GM20431 (cell line): ENCODE results near the gene DNAJB13.

ENCODE experiments used
- in situ Hi-C: fragments of 300-500 bp; cut with MseI, MboI; formaldehyde crosslinking; loops from one replicate; pipeline ENCODE4 v1.15.0; 2020; ENCODE audit warnings: low sequenced_read_pairs; ENCODE audit not compliant: unreplicated experiment

DNAJB13 gene

DNA sequence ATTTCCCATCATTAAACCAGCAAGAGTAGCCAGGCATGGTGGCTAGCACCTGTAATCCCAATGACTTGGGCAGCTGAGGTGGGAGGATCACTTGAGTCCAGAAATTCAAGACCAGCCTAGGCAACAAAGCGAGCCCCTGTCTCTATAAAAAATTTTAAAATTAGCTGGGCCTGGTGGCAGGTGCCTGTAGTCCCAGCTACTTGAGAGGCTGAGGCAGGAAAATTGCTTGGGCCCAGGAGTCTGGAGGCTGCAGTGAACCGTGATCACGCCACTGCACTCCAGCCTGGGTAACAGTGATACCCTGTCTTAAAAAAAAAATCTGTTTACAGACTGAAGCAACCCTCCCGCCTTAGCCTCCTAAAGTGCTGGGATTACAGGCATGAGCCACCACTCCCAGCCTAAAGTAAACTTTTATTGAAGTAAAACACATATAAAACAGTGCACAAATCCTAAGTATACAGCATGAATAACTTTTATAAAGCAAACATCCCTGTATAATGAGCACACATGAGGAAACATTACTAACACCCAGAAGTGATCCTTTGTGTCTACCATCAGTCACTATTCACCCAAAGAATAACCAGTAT lies 45.4 kb downstream of the DNAJB13 start:
- in situ Hi-C loops = no loop called here

GRCh38 chr11:73997120-73997770 lies 46.4 kb downstream of the DNAJB13 start:
- in situ Hi-C loops = no loop called here

- in situ Hi-C loops = no loop called here
Measured at GRCh38 chr11:73998846-73999575, 48.2 kb downstream of the DNAJB13 start.

GRCh38 chr11:73999581-74000306 lies 48.9 kb downstream of the DNAJB13 start:
- in situ Hi-C loops = no loop called here

DNA sequence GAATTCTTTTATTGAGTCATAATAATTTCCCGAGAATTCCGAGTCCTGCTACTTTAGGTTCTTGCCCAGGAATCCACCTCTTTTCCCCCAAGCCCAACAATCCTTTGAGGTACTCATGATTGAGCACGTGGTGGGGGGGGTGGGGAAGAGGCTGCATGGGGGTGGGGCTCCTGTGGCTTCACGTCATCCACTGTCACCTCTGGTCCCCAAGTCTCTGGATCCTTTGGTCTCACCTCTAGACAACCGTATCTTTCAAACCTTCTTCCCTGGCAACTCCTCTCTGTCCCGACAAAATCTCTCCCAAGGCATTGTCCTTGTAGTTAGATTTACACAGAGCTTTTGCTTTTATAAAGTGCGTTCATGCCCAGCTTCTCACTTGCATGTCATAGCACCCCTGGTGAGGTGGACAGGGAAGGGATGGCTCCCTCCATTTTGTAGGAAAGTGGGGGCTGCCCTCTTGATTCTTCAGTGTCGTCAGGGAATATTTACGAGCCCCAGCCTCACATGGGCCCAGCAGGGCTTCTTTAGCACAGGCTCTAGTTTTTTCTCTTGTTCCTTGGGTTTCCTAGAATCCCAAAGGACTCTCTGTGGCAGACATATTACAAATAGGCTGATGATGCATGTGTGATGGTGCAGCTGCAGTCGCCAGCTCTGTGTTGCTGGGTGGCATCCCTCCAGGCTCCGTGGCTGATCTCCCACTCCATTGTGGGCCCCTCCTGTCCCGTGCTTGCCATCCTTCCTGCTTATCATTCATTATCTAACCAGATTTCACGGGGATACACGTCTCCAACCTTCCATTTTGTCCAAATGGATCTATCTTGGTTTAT lies 49.7 kb downstream of the DNAJB13 start:
- in situ Hi-C loops = no loop called here

- in situ Hi-C loops = no loop called here
Measured at GRCh38 chr11:74001822-74002286, 51.0 kb downstream of the DNAJB13 start.

GRCh38 chr11:74002832-74003231 lies 52.0 kb downstream of the DNAJB13 start:
- in situ Hi-C loops = no loop called here

DNA sequence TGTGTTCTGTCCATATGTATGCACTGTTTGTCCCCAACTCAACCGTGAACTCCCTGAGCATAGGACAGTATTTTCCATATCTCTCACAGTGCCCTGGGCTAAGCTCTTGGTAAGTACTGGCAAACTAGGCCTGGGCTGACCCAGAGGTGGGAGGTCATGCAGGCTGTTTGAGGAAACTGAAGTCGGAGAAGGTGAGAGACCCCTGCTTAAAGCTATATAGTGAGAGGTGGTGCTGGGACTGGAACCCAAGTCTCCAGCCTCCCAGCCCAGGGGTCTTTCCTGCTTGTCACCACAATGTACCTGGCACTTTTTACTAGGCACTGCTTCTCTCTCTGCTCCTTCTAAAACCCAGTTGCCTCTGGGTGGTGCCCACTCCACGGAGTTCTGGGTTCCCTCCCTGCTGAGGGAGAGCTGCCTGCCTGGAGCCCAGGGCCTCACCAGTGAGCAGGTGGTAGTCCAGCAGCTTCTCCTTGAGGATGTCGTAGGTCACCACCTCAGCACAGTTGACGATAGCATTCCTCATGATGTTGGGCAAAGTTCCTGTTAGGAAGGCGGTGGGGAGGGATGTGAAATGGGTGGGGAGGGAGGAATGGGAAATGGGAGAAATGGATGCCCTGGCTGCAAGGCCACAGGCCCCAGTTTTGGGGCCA lies 53.3 kb downstream of the DNAJB13 start:
- in situ Hi-C loops = no loop called here

DNA sequence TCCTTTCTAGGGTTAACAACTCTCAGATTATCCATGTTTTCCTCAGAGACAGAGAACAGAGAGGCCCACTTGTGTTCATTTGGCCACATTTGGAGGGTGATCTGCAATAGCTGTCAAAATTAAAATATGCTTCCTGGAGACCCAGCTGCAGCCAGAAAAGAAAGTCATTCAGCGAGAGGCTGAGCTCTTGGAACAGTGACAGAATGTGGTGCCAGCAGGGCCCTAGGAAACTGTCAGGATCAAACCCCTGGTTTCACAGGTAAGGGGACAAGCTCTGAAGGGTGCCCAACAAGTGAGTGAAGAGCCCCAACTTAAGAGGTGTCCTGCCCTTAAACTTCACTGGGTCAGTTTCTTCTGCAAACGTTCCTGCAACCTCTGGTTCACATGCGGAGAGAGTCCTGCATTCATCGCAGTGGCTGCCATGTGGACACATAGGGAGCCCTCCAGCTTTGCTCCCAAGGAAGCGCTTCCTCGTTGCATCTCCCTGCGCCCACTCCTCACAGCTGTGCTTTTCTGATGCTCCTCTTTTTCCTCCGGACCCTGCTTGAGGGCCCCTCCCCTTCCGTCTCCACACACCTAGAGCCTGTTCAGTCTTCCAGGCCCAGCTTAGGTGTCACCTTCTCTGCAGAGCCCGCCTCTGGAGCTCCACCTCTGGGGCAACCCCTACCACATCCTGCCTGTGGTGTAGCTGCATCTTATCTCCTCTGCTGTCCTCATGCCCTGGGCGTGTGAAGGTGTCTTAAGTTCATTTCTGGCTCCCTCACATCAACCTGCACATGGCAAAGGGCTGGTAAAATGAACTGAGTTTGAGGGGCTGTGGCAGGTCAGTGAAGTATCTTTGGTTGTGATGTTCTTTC lies 54.2 kb downstream of the DNAJB13 start:
- in situ Hi-C loops = no loop called here

DNA sequence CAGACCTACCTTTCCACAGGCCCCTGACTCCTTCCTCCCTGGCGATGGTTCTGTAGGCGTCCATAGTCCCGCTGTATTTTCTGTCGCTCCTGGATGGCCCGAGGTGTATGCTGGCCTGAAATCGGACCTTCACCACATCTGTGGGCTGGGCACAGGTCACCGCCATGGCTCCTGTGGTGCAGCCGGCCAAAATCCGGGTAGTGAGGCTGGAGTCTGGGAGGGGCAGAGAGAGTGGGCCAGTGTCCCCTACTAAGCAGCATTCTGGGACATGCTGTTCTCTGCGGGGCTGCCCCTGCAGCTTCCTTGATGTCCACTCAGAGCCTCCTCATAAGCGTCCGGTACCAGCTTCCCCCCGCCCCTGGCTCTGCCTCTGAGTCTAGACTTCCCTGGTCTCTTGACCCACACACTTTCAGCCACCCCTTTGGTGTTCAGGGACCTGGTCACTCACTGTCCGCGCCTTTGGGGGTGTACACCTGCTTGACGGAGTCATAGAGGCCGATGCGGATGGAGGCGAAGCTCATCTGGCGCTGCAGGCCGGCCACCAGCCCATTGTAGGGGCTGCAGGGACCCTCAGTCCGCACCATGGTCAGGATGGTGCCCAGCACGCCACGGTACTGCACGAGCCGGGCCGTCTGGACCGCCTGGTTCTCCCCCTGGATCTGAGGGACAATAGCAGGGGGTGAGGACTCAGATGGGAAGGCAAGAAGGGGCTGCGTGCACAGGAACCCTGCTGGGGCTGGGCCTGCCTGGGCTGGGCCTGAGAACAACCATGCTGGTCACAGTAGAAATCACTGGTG lies 55.1 kb downstream of the DNAJB13 start:
- in situ Hi-C loops = no loop called here

DNA sequence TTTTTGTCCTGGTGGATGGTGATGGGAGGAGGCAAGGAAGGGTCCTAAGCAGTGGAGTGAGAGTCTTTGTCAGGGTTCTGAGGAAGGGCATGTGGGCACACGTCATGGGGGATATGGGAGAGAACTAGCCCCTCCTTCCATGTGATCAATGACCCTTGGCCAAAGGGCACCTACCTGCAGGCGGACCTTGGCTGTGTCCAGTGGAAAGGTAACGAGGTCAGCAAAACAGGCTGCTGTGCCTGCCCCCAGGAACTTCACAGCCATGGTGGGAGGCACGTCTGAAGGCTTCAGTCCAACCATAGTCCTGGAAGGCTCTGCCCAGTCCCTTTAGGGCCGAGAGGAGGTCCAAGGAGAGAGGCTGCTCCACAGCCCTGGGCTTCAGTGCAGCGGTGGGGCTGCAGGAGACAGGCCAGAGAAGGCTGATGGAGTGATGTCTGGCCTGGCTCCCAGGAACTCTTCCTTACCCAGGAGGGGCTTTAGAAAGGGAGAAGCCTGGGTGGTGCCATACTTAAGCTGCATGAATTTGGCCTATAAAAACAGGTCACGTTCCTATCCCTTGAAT lies 56.0 kb downstream of the DNAJB13 start:
- in situ Hi-C loops = no loop called here

- in situ Hi-C loops = no loop called here
Measured at GRCh38 chr11:74007691-74008372, 57.0 kb downstream of the DNAJB13 start.

DNA sequence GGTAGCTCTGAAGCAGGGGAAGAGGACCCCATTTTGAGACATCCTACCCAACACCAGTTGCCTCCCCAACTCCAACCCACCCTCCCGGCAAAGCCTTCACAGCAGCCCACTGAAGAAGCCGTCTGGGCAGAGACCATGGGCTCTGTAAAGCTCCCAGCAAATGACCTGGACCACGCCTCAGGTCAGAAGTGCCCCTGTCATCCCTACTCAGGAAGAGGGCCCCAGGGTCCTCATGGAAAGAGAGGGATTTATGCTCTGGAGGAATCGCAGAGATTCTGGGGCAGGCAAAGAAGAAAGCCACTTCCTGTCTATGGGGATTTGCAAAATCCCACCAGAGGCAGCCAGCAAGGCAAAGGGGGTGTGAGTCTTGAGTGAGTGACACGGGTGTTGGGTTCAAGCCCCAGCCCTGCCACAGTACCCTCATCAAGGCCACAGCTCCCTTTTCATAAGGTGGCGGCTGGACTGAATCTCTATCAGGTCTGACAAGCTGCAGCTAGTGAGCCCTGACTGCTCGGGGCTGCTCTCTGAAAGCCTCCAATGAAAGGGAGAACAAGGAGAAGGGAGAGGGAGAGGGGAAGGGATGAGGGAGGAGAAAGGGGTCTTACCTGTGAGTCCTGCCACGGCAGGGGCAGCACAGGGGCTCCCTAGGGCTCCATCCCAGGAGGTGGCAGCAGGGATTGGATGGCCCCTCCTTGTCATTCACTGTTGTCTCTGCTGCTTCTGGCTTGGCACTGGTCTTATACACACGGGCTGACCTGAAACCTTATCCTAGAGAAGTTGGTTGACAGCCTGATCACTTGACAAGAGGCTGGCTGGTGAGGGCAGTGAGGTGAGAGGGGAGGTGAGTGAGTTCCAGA lies 57.8 kb downstream of the DNAJB13 start, which contains the start of gene UCP3:
TSS of gene UCP3 (minus strand) at position 713 of the 857 bp plus-strand sequence. CDS start 2,043 bp downstream, outside the sequence.
- in situ Hi-C loops = no loop called here

GRCh38 chr11:74009230-74009547 lies 58.4 kb downstream of the DNAJB13 start:
- in situ Hi-C loops = no loop called here

- in situ Hi-C loops = no loop called here
Measured at GRCh38 chr11:74009675-74010305, 59.0 kb downstream of the DNAJB13 start.
